ENCODE measurements around the gene TACR2. TPM values are rescaled to one million over a fixed set of nuclear protein-coding genes. Genes with fewer than 3 reads are reported as not detected.
A peak's percentile ranks its signal among the peaks of the same experiment; 100 is the strongest.

The TACR2 gene
- total RNA-seq, 1 donor from 2014 or later: 0.90 TPM

- Histone ChIP-seq H3K9me3 (no peaks in the 10 kb centered on the region), H3K27ac (peak overlapping the region; percentile 78), H3K4me3 (peak overlapping the region; percentile 36), H3K36me3 (peaks cover 3% of the 10 kb centered on the region), H3K4me1 (peaks cover 29% of the 10 kb centered on the region), H3K27me3 (no peaks in the 10 kb centered on the region)
- no peak for DNase-seq
- no peak for ATAC-seq
- TF ChIP-seq, protein P1, sequence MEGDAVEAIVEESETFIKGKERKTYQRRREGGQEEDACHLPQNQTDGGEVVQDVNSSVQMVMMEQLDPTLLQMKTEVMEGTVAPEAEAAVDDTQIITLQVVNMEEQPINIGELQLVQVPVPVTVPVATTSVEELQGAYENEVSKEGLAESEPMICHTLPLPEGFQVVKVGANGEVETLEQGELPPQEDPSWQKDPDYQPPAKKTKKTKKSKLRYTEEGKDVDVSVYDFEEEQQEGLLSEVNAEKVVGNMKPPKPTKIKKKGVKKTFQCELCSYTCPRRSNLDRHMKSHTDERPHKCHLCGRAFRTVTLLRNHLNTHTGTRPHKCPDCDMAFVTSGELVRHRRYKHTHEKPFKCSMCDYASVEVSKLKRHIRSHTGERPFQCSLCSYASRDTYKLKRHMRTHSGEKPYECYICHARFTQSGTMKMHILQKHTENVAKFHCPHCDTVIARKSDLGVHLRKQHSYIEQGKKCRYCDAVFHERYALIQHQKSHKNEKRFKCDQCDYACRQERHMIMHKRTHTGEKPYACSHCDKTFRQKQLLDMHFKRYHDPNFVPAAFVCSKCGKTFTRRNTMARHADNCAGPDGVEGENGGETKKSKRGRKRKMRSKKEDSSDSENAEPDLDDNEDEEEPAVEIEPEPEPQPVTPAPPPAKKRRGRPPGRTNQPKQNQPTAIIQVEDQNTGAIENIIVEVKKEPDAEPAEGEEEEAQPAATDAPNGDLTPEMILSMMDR (IDR thresholded peaks at IDR 0.05): peak; percentile 36
- intact Hi-C loops (cut with DNase I): no loop called here
These were observed 9.0 kb downstream of the TACR2 start for GRCh38 chr10:69407621-69408301.

GRCh38 chr10:69406816-69407580 is 9.7 kb downstream of the TACR2 start:
- DNase-seq (no peak), ATAC-seq (no peak)

DNA sequence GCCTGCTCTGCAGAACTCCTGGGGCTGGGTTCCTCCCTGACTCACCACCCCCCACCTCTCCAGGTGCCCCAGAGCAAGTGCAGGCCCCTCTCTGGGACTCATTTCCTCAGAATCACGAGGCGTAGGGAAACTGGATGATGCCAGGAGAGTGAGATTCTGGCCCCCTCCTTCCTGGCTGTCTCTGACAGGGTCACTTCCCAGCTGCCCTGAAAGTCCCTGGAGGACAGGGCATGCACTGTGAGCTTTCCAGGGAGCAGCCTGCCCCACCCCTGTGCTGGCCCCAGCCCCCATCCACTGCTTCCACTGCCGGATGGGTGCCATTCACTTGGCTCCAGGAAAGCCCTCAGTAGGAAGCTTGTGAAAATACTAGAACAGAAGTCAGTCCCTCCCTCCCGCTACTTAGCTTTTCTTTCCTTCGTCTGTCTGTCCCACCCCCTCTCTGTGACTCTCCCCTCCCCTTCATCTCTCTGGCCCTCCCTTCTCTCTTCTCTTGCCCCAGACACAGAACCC is 10.4 kb downstream of the TACR2 start:
- Histone ChIP-seq H3K27ac (peak overlapping the region; percentile 42), H3K4me1 (peaks cover 29% of the 10 kb centered on the region), H3K36me3 (peaks cover 15% of the 10 kb centered on the region), H3K27me3 (no peaks in the 10 kb centered on the region), H3K4me3 (no peak overlapping the region), H3K9me3 (no peaks in the 10 kb centered on the region)
- intact Hi-C loops (cut with DNase I): no loop called here
- TF ChIP-seq, protein P1 (IDR thresholded peaks at IDR 0.05): no peak
- DNase-seq (no peak), ATAC-seq (no peak)

More at GRCh38 chr10:69406816-69407580, 9.7 kb downstream of the TACR2 start:
- Histone ChIP-seq H3K27ac (peak overlapping the region; percentile 30), H3K4me3 (no peak overlapping the region), H3K9me3 (no peaks in the 10 kb centered on the region), H3K4me1 (peaks cover 29% of the 10 kb centered on the region), H3K36me3 (peaks cover 11% of the 10 kb centered on the region), H3K27me3 (no peaks in the 10 kb centered on the region)
- TF ChIP-seq, protein P1 (IDR thresholded peaks at IDR 0.05): no peak
- intact Hi-C loops (cut with DNase I): no loop called here

DNA sequence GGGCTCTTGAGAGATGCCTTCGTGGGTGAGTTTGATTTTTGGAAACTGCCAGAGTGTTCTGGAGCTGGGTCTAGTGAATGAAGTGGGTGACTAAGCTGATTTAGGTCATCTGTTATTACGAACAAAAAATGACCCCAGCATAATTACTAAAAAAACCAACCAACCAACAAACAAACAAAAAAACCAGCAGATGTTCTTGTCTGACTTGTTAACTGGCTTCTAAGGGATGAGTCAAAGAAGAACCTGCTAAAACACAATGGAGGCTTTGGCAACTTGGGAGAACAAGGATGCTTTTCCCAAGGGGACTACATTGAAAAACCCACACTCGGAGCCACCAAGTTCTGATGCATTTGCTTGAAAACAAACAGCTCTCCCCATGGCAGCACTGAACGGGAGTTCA is 11.5 kb downstream of the TACR2 start:
- H3K27me3 ChIP-seq: no peaks in the 10 kb centered on the region
- H3K4me3 ChIP-seq: no peak overlapping the region
- TF ChIP-seq, protein P1 (IDR thresholded peaks at IDR 0.05): no peak
- intact Hi-C loops (cut with DNase I): no loop called here
- DNase-seq (no peak), ATAC-seq (no peak)
- peaks cover 26% of the 10 kb centered on the region for H3K36me3 ChIP-seq
- H3K9me3 ChIP-seq: no peaks in the 10 kb centered on the region
- H3K27ac ChIP-seq: no peak overlapping the region
- H3K4me1 ChIP-seq: peaks cover 29% of the 10 kb centered on the region

DNA sequence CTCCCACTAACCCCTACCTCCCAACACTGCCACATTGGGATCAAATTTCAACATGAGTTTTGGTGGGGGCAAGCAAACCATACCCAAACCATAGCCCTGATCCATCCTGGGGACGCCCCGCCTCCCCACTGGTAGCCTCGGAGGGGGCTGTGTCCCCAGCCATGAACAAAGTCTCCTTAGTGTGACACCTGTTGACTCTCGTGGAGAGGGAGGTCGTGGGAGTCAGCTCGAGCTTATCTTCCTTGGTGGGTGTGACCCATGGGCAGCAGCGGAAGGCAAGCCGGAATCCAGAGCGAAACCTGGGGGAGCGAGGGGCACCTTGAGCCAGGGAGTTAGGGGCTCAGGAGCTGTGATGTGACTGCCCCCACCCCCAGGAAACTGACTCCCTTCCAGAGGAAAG is 11.9 kb downstream of the TACR2 start:
- no peak overlapping the region for H3K4me3 ChIP-seq
- peaks cover 31% of the 10 kb centered on the region for H3K36me3 ChIP-seq
- TF ChIP-seq, protein P1 (IDR thresholded peaks at IDR 0.05): no peak
- DNase-seq (no peak), ATAC-seq (no peak)
- no peaks in the 10 kb centered on the region for H3K9me3 ChIP-seq
- peaks cover 29% of the 10 kb centered on the region for H3K4me1 ChIP-seq
- no peaks in the 10 kb centered on the region for H3K27me3 ChIP-seq
- H3K27ac ChIP-seq: no peak overlapping the region
- intact Hi-C loops (cut with DNase I): no loop called here

Data from upper lobe of right lung (tissue), 1 donor.